GM12878 (cell line): ENCODE results near the gene TBL1XR1. TPM values are rescaled to one million over a fixed set of nuclear protein-coding genes. Genes with fewer than 3 reads are reported as not detected.

ENCODE experiments used
- ATAC-seq: fragments of 200-7000 bp; cut with Tn5 transposase; 3 replicates; pipeline ENCODE4 v1.9.1; 2020; ENCODE audit warnings: mild to moderate bottlenecking, moderate library complexity
- BruUV-seq: library from RNA; stranded (reverse); fragments of 400-500 nt; replicated peaks from 2 replicates; lab custom pipeline; 2021; lab: Mats Ljungman, UMichigan
- CTCF ChIA-PET: fragments of 300-600 bp; sonication (Branson Sonifier 250); formaldehyde crosslinking; extraction: SDS; loops from one replicate; lab custom pipeline; 2021; ENCODE audit warnings: inconsistent platforms; lab: Yijun Ruan, JAX
- POLR2A ChIA-PET: fragments of 350-600 bp; formaldehyde crosslinking; extraction: SDS; loops from one replicate; lab custom pipeline; 2021; ENCODE audit warnings: inconsistent platforms; lab: Charles Lee
- RAD21 ChIA-PET: fragments of 300-600 bp; sonication (Branson Sonifier 250); formaldehyde crosslinking; loops from one replicate; lab custom pipeline; 2023; ENCODE audit warnings: antibody characterized with exemption; ENCODE audit not compliant: unreplicated experiment; lab: Charles Lee
- SMC1A ChIA-PET: fragments of 300-600 bp; sonication (Branson Sonifier 250); formaldehyde crosslinking; loops from one replicate; lab custom pipeline; 2023; ENCODE audit not compliant: unreplicated experiment, uncharacterized antibody; lab: Charles Lee
- DNase-seq: peaks from one replicate; pipeline ENCODE4 v3.0.0-alpha.2; 2011; ENCODE audit warnings: low read depth, low spot score
- FAIRE-seq: peaks from 3 replicates; lab custom pipeline; 2011; peaks lifted over from hg19 to GRCh38; lab: Jason Lieb, UNC
- H2AFZ ChIP-seq: 2 replicates; pipeline ENCODE4 v1.6.0; 2011; ENCODE audit warnings: low read depth, low read length, control low read depth; ENCODE audit not compliant: control insufficient read depth
- H3K27ac ChIP-seq: 2 replicates; pipeline ENCODE4 v1.5.1; 2011; ENCODE audit warnings: control low read depth; ENCODE audit not compliant: control insufficient read depth, insufficient read depth
- H3K27me3 ChIP-seq, 2 experiments: replicated peaks in 1 of 2; 2 replicates each; pipeline versions ENCODE4 v1.6.0 to v1.6.1; 2011; ENCODE audit warnings: low read length in 1 of 2; ENCODE audit not compliant: control insufficient read depth in 2 of 2, insufficient read depth in 2 of 2
- H3K36me3 ChIP-seq, 2 experiments: 2 replicates each; pipeline ENCODE4 v1.5.1; 2011; ENCODE audit warnings: low read length in 1 of 2; ENCODE audit not compliant: control insufficient read depth in 2 of 2, insufficient read depth in 2 of 2
- H3K4me1 ChIP-seq: 2 replicates; pipeline ENCODE4 v1.6.1; 2011; ENCODE audit warnings: mild to moderate bottlenecking, low read length, moderate library complexity, mixed read lengths; ENCODE audit not compliant: control insufficient read depth, insufficient read depth
- H3K4me2 ChIP-seq: 2 replicates; pipeline ENCODE4 v1.6.0; 2011; ENCODE audit warnings: control low read depth; ENCODE audit not compliant: control insufficient read depth, insufficient read depth
- H3K4me3 ChIP-seq: fragments of 200-600 bp; sonication (generic); 2 replicates; pipeline ENCODE4 v1.5.1; 2016
- H3K79me2 ChIP-seq: 2 replicates; pipeline ENCODE4 v1.6.0; 2011; ENCODE audit warnings: low read length; ENCODE audit not compliant: control insufficient read depth, insufficient read depth
- H3K9ac ChIP-seq: 2 replicates; pipeline ENCODE4 v1.8.0; 2011; ENCODE audit warnings: low read length, control low read depth, mixed read lengths; ENCODE audit not compliant: control insufficient read depth, insufficient read depth
- H3K9me3 ChIP-seq: replicated peaks from 3 replicates; pipeline ENCODE4 v1.5.1; 2011; ENCODE audit warnings: mild to moderate bottlenecking, low read length; ENCODE audit not compliant: control insufficient read depth, insufficient read depth
- H4K20me1 ChIP-seq: 2 replicates; pipeline ENCODE4 v1.6.0; 2011; ENCODE audit not compliant: control insufficient read depth, insufficient read depth
- BCL11A ChIP-seq: IDR thresholded peaks from 2 replicates; pipeline ENCODE4 v1.6.1; 2011; ENCODE audit warnings: low read depth, low read length
- BCL3 ChIP-seq: IDR thresholded peaks from 2 replicates; pipeline ENCODE4 v1.6.1; 2011; ENCODE audit warnings: borderline replicate concordance, low read depth, mild to moderate bottlenecking, moderate library complexity, low read length; ENCODE audit not compliant: insufficient read depth, poor library complexity, severe bottlenecking
- BMI1 ChIP-seq: fragments of 450-650 bp; IDR thresholded peaks from 2 replicates; pipeline ENCODE4 v1.6.1; 2016; ENCODE audit warnings: mild to moderate bottlenecking, moderate library complexity, borderline replicate concordance
- CBX5 ChIP-seq: sonication (generic); IDR thresholded peaks from 2 replicates; pipeline ENCODE4 v1.6.1; 2016; ENCODE audit warnings: low read depth, moderate library complexity, mild to moderate bottlenecking, inconsistent platforms
- CREB1 ChIP-seq: IDR thresholded peaks from 2 replicates; pipeline ENCODE4 v1.6.1; 2012; ENCODE audit warnings: low read depth, mild to moderate bottlenecking, inconsistent platforms
- EED ChIP-seq: sonication (generic); IDR thresholded peaks from 2 replicates; pipeline ENCODE4 v1.6.1; 2016; ENCODE audit warnings: antibody characterized with exemption, low read depth
- IKZF2 ChIP-seq, 2 experiments: fragments of 450-650 bp; IDR thresholded peaks; 2 replicates each; pipeline ENCODE4 v1.6.1; 2017; ENCODE audit warnings: mild to moderate bottlenecking in 2 of 2, moderate library complexity in 2 of 2
- IRF5 ChIP-seq: fragments of 450-650 bp; IDR thresholded peaks from 2 replicates; pipeline ENCODE4 v1.6.1; 2017; ENCODE audit warnings: borderline replicate concordance
- KLF5 ChIP-seq: fragments of 450-650 bp; IDR thresholded peaks from 2 replicates; pipeline ENCODE4 v1.6.1; 2014; ENCODE audit warnings: mild to moderate bottlenecking; ENCODE audit not compliant: partially characterized antibody
- NFYB ChIP-seq: IDR thresholded peaks from 2 replicates; pipeline ENCODE4 v1.6.1; 2011; ENCODE audit warnings: low read depth, mild to moderate bottlenecking, low read length, improper control_type of control experiment, moderate library complexity; ENCODE audit not compliant: insufficient read depth
- PAX8 ChIP-seq: fragments of 450-650 bp; IDR thresholded peaks from 2 replicates; pipeline ENCODE4 v1.6.1; 2017; ENCODE audit warnings: mild to moderate bottlenecking, moderate library complexity
- RB1 ChIP-seq: fragments of 450-650 bp; formaldehyde crosslinking; IDR thresholded peaks from 2 replicates; pipeline ENCODE4 v1.6.1; 2017; ENCODE audit warnings: mild to moderate bottlenecking, borderline replicate concordance
- RFX5 ChIP-seq: IDR thresholded peaks from 2 replicates; pipeline ENCODE4 v1.6.1; 2011; ENCODE audit warnings: low read depth, low read length, improper control_type of control experiment
- SPI1 ChIP-seq: IDR thresholded peaks from 2 replicates; pipeline ENCODE4 v1.6.1; 2011; ENCODE audit warnings: low read depth, mild to moderate bottlenecking, low read length, moderate library complexity, borderline replicate concordance; ENCODE audit not compliant: insufficient read depth
- SRF ChIP-seq, 2 experiments: IDR thresholded peaks; 2 replicates each; pipeline ENCODE4 v1.6.1; 2011; ENCODE audit warnings: low read depth in 2 of 2, low read length in 2 of 2, mild to moderate bottlenecking in 1 of 2, moderate library complexity in 1 of 2
- SUPT20H ChIP-seq: IDR thresholded peaks from 2 replicates; pipeline ENCODE4 v1.6.1; 2011; ENCODE audit warnings: low read depth, mild to moderate bottlenecking, low read length, moderate library complexity, borderline replicate concordance; ENCODE audit not compliant: control insufficient read depth
- WRNIP1 ChIP-seq: IDR thresholded peaks from 2 replicates; pipeline ENCODE4 v1.6.1; 2011; ENCODE audit warnings: low read depth, low read length, improper control_type of control experiment, borderline replicate concordance
- YY1 ChIP-seq: IDR thresholded peaks from 2 replicates; pipeline ENCODE4 v1.6.1; 2011; ENCODE audit warnings: low read depth, mild to moderate bottlenecking, low read length
- ZBTB4 ChIP-seq: fragments of 450-650 bp; formaldehyde crosslinking; IDR thresholded peaks from 2 replicates; pipeline ENCODE4 v1.4.0; 2022; ENCODE audit warnings: mild to moderate bottlenecking, moderate library complexity
- WGBS: methylation state at CpG from one replicate; pipeline ENCODE4 v1.1.6; 2016; ENCODE audit warnings: low lambda C conversion rate; ENCODE audit not compliant: insufficient replicate concordance, insufficient coverage; ENCODE audit errors: missing lambda C conversion rate; 5-methylcytosine and 5-hydroxymethylcytosine counted together
- in situ Hi-C: fragments of 300-500 bp; cut with MboI; formaldehyde crosslinking; loops from 9 replicates; pipeline ENCODE4 v1.14.3; 2018; ENCODE audit warnings: mixed read lengths
- intact Hi-C: fragments of 100-400 bp; cut with micrococcal nuclease; formaldehyde crosslinking; loops from one replicate; pipeline ENCODE4 v1.14.2; 2022; ENCODE audit not compliant: unreplicated experiment
- polyA plus RNA-seq, 11 experiments: library from polyadenylated mRNA; depleted of rRNA in 4 of 11; unstranded in 6 of 11; stranded (reverse) in 5 of 11; fragments of >200 nt; fragmentation: Nextera tagmentation in 4 of 11; fragmentation: Illumina TruSeq in 1 of 11; extraction: Ambion mirVana in 4 of 11; extraction: Trizol in 1 of 11; gene quantifications; 1 replicate in 1 of 11; 2 replicates in 10 of 11; pipeline versions ENCODE4 v1.2.1 to v1.2.3, GENCODE V29; 2011 to 2016; ENCODE audit warnings: inconsistent platforms in 2 of 11, missing spikeins in 2 of 11, low read depth in 1 of 11
- total RNA-seq, 4 experiments: library from RNA; depleted of rRNA in 3 of 4; stranded (reverse); fragments of >200 nt in 3 of 4; fragmentation: Illumina TruSeq in 1 of 4; extraction: Trizol in 1 of 4; gene quantifications; 2 replicates each; pipeline versions ENCODE4 v1.2.1 to v1.2.3, GENCODE V29; 2013 to 2021

Gene TBL1XR1
- total and polyA plus RNA-seq, 10 of the 15 experiments (the other 5 are each of a cell fraction or from before 2014, with no cell fraction given), result 13.0 to 115 (median 60.4) TPM

- Histone ChIP-seq H3K36me3 (no peaks in the 10 kb centered on the region), H3K27ac (no peak overlapping the region), H2AFZ (no peak overlapping the region), H3K9me3 (no peaks in the 10 kb centered on the region), H3K4me2 (no peak overlapping the region), H3K4me1 (no peaks in the 10 kb centered on the region), H3K4me3 (no peak overlapping the region), H3K27me3 (no peaks in the 10 kb centered on the region; a peak in 1 of 4 replicates), H4K20me1 (no peaks in the 10 kb centered on the region), H3K9ac (no peak overlapping the region), H3K79me2 (no peaks in the 10 kb centered on the region)
- no peak for DNase-seq
- 11% methylated on average over 4 of the region's 4 CpGs for WGBS
- intact Hi-C loops, result no loop called here
- no TSS peak for BruUV-seq
- ChIA-PET SMC1A (no interaction called here), RAD21 (no interaction called here), CTCF (no interaction called here), POLR2A (no interaction called here)
- in situ Hi-C loops, result no loop called here
- no peak for ATAC-seq
- FAIRE-seq, result no peak
- no peak for TF ChIP-seq NFYB
- no peak for TF ChIP-seq BCL11A
- no peak for TF ChIP-seq IKZF2 (IDR thresholded peaks at IDR 0.05)
- TF ChIP-seq BCL3, result no peak
- TF ChIP-seq BMI1, result no peak
- TF ChIP-seq RFX5, result no peak
- no peak for TF ChIP-seq SRF (IDR thresholded peaks at IDR 0.05; ENCODE audit: low read depth in 2 of 2, low read length in 2 of 2)
- TF ChIP-seq WRNIP1, result no peak
- TF ChIP-seq SUPT20H, result no peak
- no peak for TF ChIP-seq KLF5
- TF ChIP-seq ZBTB4 (CRISPR knock-in tag), result no peak
- TF ChIP-seq IRF5, result no peak
- TF ChIP-seq RB1, result no peak
- TF ChIP-seq CREB1, result no peak
- no peak for TF ChIP-seq EED
- no peak for TF ChIP-seq YY1
- TF ChIP-seq SPI1, result no peak
- TF ChIP-seq CBX5, result no peak
- TF ChIP-seq PAX8, result no peak
These were observed 202.1 kb downstream of the TBL1XR1 start for GRCh38 chr3:176994891-176995781.
